ENCODE data around the gene PLD1. TPM values are rescaled to one million over a fixed set of nuclear protein-coding genes. Genes with fewer than 3 reads are reported as not detected.

PLD1 gene
- total and polyA plus RNA-seq, 4 donors: 3.1 to 31.1 (median 12.2) TPM

DNA sequence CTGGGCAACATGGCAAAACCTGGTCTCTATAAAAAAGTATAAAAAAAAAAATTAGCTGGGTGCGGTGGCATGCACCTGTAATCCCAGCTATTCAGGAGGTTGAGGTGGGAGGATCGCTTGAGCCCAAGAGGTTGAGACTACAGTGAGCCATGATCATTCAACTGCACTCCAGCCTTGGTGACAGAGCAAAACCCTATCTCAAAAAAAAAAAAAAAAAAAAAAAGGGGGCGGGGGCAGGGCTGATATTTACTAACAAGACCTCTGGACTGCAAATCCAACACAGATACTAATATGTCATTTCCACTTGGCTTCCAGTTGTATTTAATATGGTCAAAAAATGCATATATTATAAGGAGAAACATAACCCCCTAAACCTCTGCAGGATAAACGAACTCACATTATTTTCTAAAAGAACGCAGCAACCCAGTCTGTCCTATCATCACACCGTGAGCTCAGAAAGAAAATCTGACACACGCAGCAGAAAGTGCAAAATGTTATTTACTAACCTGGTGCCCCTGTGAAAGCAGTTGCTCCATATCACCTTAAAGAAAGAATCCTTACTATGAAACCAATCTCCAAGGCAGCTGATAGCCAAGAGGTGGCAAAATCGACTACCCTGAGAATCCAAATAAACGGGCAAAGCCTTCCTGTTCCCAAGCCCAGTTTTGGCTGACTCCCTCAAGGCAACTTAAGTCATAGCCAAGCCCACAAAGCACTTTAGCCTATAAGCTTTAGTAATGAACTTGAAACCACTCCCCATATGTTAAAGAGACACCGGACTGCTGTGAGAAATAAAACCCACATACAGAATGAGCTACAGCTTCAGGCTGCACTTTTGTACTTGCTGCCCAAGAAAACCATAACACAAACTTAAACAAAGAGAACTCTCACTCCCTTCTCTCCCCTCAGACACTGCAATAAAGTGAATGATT, 39.3 kb downstream of the PLD1 start:
- peaks cover 0 to 21% (median 3%) of the 10 kb centered on the region in 5 donors for H3K4me1 ChIP-seq (ENCODE audit: control insufficient read depth in 5 of 5, insufficient read depth in 5 of 5, low read length in 5 of 5)
- DNase-seq (peak; percentile 53 to 87 (median 83)), ATAC-seq (ENCODE audit: insufficient read depth, low FRiP score) (peak; percentile 78)
- TF ChIP-seq, protein P1, sequence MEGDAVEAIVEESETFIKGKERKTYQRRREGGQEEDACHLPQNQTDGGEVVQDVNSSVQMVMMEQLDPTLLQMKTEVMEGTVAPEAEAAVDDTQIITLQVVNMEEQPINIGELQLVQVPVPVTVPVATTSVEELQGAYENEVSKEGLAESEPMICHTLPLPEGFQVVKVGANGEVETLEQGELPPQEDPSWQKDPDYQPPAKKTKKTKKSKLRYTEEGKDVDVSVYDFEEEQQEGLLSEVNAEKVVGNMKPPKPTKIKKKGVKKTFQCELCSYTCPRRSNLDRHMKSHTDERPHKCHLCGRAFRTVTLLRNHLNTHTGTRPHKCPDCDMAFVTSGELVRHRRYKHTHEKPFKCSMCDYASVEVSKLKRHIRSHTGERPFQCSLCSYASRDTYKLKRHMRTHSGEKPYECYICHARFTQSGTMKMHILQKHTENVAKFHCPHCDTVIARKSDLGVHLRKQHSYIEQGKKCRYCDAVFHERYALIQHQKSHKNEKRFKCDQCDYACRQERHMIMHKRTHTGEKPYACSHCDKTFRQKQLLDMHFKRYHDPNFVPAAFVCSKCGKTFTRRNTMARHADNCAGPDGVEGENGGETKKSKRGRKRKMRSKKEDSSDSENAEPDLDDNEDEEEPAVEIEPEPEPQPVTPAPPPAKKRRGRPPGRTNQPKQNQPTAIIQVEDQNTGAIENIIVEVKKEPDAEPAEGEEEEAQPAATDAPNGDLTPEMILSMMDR (IDR thresholded peaks at IDR 0.05; ENCODE audit: control extremely low read depth, extremely low read depth): no peak
- H3K4me3 ChIP-seq: no peak overlapping the region
- peak overlapping the region in 1 of 2 donors; percentile 30 for H3K9ac ChIP-seq (ENCODE audit: insufficient read depth in 1 of 2, low read length in 2 of 2)
- WGBS, 2 donors: 53 to 68% methylated on average over 10 of the region's 10 CpGs
- no peaks in the 10 kb centered on the region for H3K27me3 ChIP-seq (ENCODE audit: control insufficient read depth in 3 of 3, insufficient read depth in 3 of 3, low read length in 2 of 3)
- peak overlapping the region in 1 of 2 donors; percentile 85 for H3K27ac ChIP-seq (ENCODE audit: low read depth in 1 of 2, low read length in 1 of 2)
- H3K36me3 ChIP-seq (ENCODE audit: control insufficient read depth in 4 of 4, insufficient read depth in 4 of 4, low read length in 4 of 4): no peaks in the 10 kb centered on the region
- no peaks in the 10 kb centered on the region for H3K9me3 ChIP-seq (ENCODE audit: control insufficient read depth in 4 of 4, insufficient read depth in 3 of 4, low read length in 3 of 4)

DNA sequence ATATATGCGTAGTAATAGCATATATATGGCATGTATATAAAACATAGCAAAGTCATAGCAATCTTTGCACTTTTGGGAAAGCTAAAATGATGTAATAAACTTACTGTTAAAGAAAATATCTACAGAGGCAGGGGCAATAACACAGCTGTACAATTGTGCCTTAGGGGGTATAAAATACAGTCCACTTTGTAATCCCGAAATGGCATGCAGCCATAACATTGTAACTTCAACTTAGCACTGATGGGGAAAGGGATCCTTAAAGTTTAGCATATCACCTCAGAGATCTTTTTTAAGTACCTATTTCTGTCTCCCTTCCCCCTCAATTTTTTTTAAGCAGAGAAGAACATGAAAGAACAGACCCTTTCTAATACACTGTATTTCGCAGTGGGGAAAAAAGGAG, 40.8 kb downstream of the PLD1 start:
- TF ChIP-seq, protein P1 (IDR thresholded peaks at IDR 0.05; ENCODE audit: control extremely low read depth, extremely low read depth): no peak
- peak overlapping the region in 1 of 2 donors; percentile 85 for H3K27ac ChIP-seq (ENCODE audit: low read depth in 1 of 2, low read length in 1 of 2)
- no peaks in the 10 kb centered on the region for H3K36me3 ChIP-seq (ENCODE audit: control insufficient read depth in 4 of 4, insufficient read depth in 4 of 4, low read length in 4 of 4)
- no peak overlapping the region for H3K4me3 ChIP-seq
- H3K27me3 ChIP-seq (ENCODE audit: control insufficient read depth in 3 of 3, insufficient read depth in 3 of 3, low read length in 2 of 3): peaks cover 0 to 4% (median 0%) of the 10 kb centered on the region in 3 donors
- WGBS, 2 donors: 95 to 97% methylated on average over 3 of the region's 3 CpGs
- no peak overlapping the region for H3K9ac ChIP-seq (ENCODE audit: insufficient read depth in 1 of 2, low read length in 2 of 2)
- no peaks in the 10 kb centered on the region for H3K9me3 ChIP-seq (ENCODE audit: control insufficient read depth in 4 of 4, insufficient read depth in 3 of 4, low read length in 3 of 4)
- peaks cover 0 to 21% (median 4%) of the 10 kb centered on the region in 5 donors for H3K4me1 ChIP-seq (ENCODE audit: control insufficient read depth in 5 of 5, insufficient read depth in 5 of 5, low read length in 5 of 5)
- DNase-seq (no peak), ATAC-seq (ENCODE audit: insufficient read depth, low FRiP score) (no peak)

DNA sequence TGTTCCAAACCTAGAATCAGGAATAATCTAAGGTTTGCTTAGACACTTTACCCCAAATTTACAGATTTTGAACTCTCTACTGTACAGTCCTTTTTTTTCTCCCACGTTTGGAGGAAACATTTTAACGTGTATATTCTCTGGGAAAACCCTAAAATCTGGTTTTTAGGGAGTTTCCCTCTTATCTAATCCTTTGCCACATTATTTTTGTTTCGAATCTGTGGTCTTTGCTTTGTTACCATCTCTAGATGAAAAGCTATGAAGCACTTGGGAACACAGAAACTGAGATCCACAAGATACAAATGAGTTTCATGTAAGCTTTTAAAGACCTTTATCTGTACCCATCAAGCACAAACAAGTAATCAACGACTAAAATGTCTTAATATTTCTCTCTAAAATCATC, 41.3 kb downstream of the PLD1 start:
- DNase-seq: no peak
- Histone ChIP-seq H3K27me3 (ENCODE audit: control insufficient read depth in 3 of 3, insufficient read depth in 3 of 3, low read length in 2 of 3) (peaks cover 0 to 4% (median 0%) of the 10 kb centered on the region in 3 donors), H3K36me3 (ENCODE audit: control insufficient read depth in 4 of 4, insufficient read depth in 4 of 4, low read length in 4 of 4) (no peaks in the 10 kb centered on the region), H3K4me3 (no peak overlapping the region), H3K9ac (ENCODE audit: insufficient read depth in 1 of 2, low read length in 2 of 2) (no peak overlapping the region), H3K27ac (ENCODE audit: low read depth in 1 of 2, low read length in 1 of 2) (peak overlapping the region in 1 of 2 donors; percentile 74), H3K4me1 (ENCODE audit: control insufficient read depth in 5 of 5, insufficient read depth in 5 of 5, low read length in 5 of 5) (peaks cover 0 to 21% (median 4%) of the 10 kb centered on the region in 5 donors), H3K9me3 (ENCODE audit: control insufficient read depth in 4 of 4, insufficient read depth in 3 of 4, low read length in 3 of 4) (no peaks in the 10 kb centered on the region)
- no peak for ATAC-seq (ENCODE audit: insufficient read depth, low FRiP score)
- TF ChIP-seq, protein P1 (IDR thresholded peaks at IDR 0.05; ENCODE audit: control extremely low read depth, extremely low read depth): no peak
- WGBS, 2 donors: 67 to 78% methylated on average over 4 of the region's 4 CpGs
